Measurements from ENCODE around the gene MZF1. TPM values are rescaled to one million over a fixed set of nuclear protein-coding genes. Genes with fewer than 3 reads are reported as not detected.

MZF1 gene
- total and polyA plus RNA-seq, 9 of the 15 experiments (the other 6 are each of a cell fraction or from before 2014, with no cell fraction given) = 0.31 to 29.3 (median 11.5) TPM

DNA sequence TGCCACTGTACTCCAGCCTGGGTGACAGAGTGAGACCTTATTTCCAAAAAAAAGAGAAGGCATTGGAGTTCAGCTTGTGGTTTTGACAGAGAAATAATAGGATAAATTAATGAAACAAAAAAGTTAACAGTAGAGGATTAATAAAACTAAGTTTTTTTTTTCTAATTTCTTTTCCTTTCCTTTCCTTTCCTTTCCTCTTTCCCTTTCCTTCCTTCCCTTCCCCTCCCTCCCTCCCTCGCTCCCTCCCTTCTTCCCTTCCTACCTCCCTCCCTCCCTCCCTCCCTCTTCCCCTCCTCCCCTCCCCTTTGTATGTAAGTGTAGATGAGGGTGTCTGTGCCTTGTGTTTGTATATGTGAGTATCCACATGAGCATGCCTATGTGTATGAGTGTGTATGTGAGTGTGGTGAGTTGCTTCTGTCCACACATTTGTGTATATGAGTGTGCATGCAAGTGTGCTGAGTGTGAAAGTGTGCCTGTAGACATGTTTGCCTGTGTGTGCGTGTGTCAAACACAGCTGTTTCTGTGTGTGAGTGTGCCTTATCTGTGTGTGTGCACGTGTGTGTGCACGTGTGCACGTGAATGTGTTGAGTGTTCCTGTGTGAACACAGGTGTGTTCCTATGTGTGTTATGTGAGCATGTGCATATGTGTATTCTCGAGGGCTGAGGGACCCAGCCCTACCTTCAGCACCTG is 12.5 kb upstream of the MZF1 start (continued):
- TF ChIP-seq PKNOX1 (IDR thresholded peaks at IDR 0.05) (no peak), CREB1 (IDR thresholded peaks at IDR 0.05) (no peak), CREB1 (CRISPR knock-in tag; IDR thresholded peaks at IDR 0.05) (no peak), NCOA6 (IDR thresholded peaks at IDR 0.05) (no peak), CBFB (CRISPR knock-in tag; IDR thresholded peaks at IDR 0.05) (no peak), MTF1 (CRISPR knock-in tag; IDR thresholded peaks at IDR 0.05; ENCODE audit: borderline replicate concordance) (no peak), NR2C1 (IDR thresholded peaks at IDR 0.05) (no peak), NR2C1 (tag; IDR thresholded peaks at IDR 0.05) (no peak), TCFL5 (CRISPR knock-in tag; conservative IDR thresholded peaks at IDR 0.05) (no peak), GABPB2 (CRISPR knock-in tag; conservative IDR thresholded peaks at IDR 0.05) (no peak), PYGO2 (tag; IDR thresholded peaks at IDR 0.05) (no peak), ZBTB9 (CRISPR knock-in tag; IDR thresholded peaks at IDR 0.05) (no peak), ZNF77 (CRISPR knock-in tag; IDR thresholded peaks at IDR 0.05) (no peak), HSF4 (CRISPR knock-in tag; IDR thresholded peaks at IDR 0.05; ENCODE audit: borderline replicate concordance) (no peak), NCOR1 (IDR thresholded peaks at IDR 0.05) (0 out of 2 replicates have a peak, but pooled peaks have one; percentile 18), L3MBTL2 (IDR thresholded peaks at IDR 0.05) (peak; percentile 41; the same call in 1 of the 2 replicates), HDAC3 (IDR thresholded peaks at IDR 0.05; ENCODE audit: borderline replicate concordance, partially characterized antibody) (no peak), CBFA2T3 (IDR thresholded peaks at IDR 0.05) (peak; percentile 22), ZSCAN29 (IDR thresholded peaks at IDR 0.05) (no peak), HEY1 (CRISPR knock-in tag; IDR thresholded peaks at IDR 0.05; ENCODE audit: borderline replicate concordance) (no peak), PCBP2 (IDR thresholded peaks at IDR 0.05; ENCODE audit: low read depth, low read length, poor library complexity, severe bottlenecking) (peak; percentile 96), ZNF384 (IDR thresholded peaks at IDR 0.05; ENCODE audit: low read depth, low read length) (no peak), FIP1L1 (IDR thresholded peaks at IDR 0.05; ENCODE audit: low read depth, low read length, poor library complexity, severe bottlenecking) (no peak), NBN (IDR thresholded peaks at IDR 0.05; ENCODE audit: low read depth) (no peak)

Measured in K562 (cell line).